GM18505 (cell line): Measurements from ENCODE around the gene BMAL1.

Source experiments
- ATAC-seq: cut with Tn5 transposase; IDR thresholded peaks from one replicate; pipeline ENCODE4 v1.9.1; 2021; ENCODE audit not compliant: unreplicated experiment
- POLR2A ChIP-seq: IDR thresholded peaks from 4 replicates; pipeline ENCODE4 v1.6.1; 2011; ENCODE audit warnings: borderline replicate concordance; ENCODE audit not compliant: insufficient read depth, insufficient read length; ENCODE audit errors: extremely low read depth

BMAL1 gene

GRCh38 chr11:13324141-13324540 lies 46.6 kb downstream of the BMAL1 start:
- TF ChIP-seq POLR2A, result no peak
- no peak for ATAC-seq

- TF ChIP-seq POLR2A, result no peak
- no peak for ATAC-seq
Measured at GRCh38 chr11:13324709-13325108, 47.1 kb downstream of the BMAL1 start.

GRCh38 chr11:13327421-13327820 lies 49.8 kb downstream of the BMAL1 start:
- no peak for TF ChIP-seq POLR2A
- ATAC-seq, result no peak

DNA sequence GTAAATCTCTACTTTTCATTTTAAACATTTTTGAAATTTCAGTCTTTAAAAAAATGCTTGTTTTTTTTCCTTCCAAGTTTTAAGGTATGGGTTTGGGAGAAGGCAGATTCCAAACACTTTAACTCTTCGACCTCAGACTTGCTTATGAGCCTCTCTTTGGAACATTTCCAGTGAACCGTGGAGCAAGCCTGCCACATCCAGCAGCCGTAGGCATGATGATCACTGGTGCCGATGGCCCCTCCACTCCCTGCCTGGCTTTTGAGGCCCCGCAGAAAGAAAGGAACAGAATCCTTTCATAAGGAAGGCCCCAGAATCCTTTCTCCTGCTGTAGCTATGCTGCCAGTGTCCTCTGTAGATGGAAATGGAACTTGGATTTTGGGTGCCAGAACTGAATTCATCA lies 50.7 kb downstream of the BMAL1 start:
- TF ChIP-seq POLR2A, result no peak
- ATAC-seq, result no peak

GRCh38 chr11:13329670-13330356 lies 52.2 kb downstream of the BMAL1 start:
- ATAC-seq, result no peak
- TF ChIP-seq POLR2A, result no peak

DNA sequence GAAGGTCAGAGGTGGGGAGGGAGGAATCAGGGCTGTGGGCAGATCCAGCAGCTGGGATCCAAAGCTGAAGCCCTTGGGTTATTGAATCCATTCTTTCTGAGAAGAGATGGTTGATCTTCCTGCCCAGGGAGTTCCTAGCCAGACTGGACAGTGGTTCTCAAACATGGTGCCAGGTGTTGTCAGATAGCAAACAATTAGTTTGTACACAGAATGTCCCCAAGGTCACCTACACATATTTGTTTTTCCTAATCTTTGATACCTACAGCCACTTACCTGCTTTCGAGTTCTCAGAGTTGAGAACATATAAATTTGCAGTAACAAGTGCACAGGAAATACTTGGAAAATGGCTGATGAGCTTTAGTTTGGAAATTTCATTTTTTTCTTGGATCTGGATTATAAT lies 54.5 kb downstream of the BMAL1 start:
- no peak for ATAC-seq
- TF ChIP-seq POLR2A, result no peak

DNA sequence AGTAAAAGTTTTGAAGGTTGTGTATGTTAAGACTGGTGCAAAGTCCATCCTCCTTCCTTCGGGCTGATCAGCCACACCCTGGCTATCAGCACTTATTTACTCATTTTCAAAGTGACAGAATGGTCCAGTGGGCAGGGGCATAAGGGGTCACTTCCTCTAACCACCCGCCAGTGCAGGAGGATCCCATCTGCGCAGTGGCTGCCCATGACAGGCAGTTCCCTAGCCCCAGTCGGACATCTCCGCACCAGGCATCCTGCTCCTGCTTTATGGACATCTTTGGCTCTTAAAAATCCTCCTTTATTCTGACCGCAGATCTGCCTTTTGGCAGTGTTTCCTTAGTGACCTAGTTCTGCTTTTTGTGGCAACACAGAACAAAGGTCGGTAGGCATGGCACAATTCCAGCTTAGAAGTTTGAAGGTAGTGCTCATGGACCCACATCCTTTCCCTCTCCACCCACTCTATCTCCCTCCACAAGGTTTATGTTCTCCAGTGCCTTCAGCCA lies 55.9 kb downstream of the BMAL1 start:
- peak; percentile 43 for ATAC-seq
- TF ChIP-seq POLR2A, result no peak

GRCh38 chr11:13334034-13334786 lies 56.6 kb downstream of the BMAL1 start:
- no peak for ATAC-seq
- no peak for TF ChIP-seq POLR2A

GRCh38 chr11:13335319-13335718 lies 57.7 kb downstream of the BMAL1 start:
- ATAC-seq, result peak; percentile 40
- TF ChIP-seq POLR2A, result no peak

DNA sequence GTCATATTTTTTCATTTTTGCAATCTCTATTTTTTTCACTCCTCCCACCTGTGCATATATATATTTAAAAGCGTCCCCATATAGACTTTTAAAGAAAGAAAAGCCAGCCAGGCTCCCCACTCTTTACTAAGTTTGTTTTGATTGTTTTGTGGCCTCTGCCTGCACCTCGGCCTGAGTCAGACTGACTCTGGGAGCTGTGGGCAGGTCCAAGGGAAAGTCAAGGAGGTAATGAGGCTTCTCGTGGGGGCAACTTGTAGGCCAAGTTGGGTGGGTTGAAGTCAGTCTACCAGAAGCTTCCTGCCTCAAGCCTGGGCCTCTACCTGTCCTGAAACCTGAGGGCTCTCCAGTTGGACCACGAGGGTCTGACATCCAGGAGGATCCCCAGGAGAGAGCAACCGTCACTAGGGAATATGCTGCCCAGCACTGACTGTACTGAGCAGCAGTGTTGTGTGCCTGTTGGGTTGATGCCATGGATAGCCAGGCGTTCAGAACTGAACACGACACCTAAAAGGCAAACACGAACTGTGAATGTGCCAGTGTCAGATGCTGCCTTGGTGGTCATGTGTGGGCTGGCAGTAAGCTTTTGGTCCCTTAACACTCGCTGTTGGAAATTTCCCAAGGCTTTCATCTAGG lies 58.8 kb downstream of the BMAL1 start:
- ATAC-seq, result no peak
- TF ChIP-seq POLR2A, result no peak

GRCh38 chr11:13338019-13338426 lies 60.4 kb downstream of the BMAL1 start:
- ATAC-seq, result no peak
- no peak for TF ChIP-seq POLR2A

GRCh38 chr11:13338427-13339069 lies 61.0 kb downstream of the BMAL1 start:
- no peak for TF ChIP-seq POLR2A
- ATAC-seq, result no peak
